ENCODE data around the gene GPX3. TPM values are rescaled to one million over a fixed set of nuclear protein-coding genes. Genes with fewer than 3 reads are reported as not detected.
A peak's percentile ranks its signal among the peaks of the same experiment; 100 is the strongest.

GPX3 gene
- total RNA-seq, 4 donors from 2014 or later = 399 to 695 (median 446) TPM

DNA sequence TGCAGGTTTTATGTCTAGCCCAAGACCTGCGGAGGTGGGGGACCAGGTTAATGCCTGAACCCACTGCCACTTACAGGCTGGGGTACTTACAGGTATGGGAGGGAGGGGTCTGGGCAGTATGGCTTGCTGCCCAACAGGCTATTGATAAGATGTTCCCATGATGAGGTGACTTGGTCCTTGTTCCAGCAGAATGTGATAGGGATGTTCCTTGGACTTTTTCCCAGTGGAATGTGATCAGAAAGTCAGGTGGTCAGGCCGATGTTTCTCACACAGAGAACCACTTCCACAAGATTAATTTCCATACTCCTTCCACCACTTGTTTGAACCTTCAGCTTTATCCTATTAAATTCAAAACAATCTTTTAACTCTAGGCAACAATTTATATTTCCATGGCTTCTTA is 27.0 kb upstream of the GPX3 start:
- intact Hi-C loops (cut with DNase I; ENCODE audit: low total_unique reads) = no loop called here
- TF ChIP-seq POLR2A (IDR thresholded peaks at IDR 0.05) (no peak), CTCF (IDR thresholded peaks at IDR 0.05) (no peak)
- 78 to 83% methylated on average over 2 of the region's 2 CpGs for WGBS, 2 donors
- DNase-seq (ENCODE audit: low spot score in 2 of 2) = peak in 1 of 2 donors; percentile 53
- no peak overlapping the region for H3K4me3 ChIP-seq (ENCODE audit: low read depth, poor library complexity, severe bottlenecking)

DNA sequence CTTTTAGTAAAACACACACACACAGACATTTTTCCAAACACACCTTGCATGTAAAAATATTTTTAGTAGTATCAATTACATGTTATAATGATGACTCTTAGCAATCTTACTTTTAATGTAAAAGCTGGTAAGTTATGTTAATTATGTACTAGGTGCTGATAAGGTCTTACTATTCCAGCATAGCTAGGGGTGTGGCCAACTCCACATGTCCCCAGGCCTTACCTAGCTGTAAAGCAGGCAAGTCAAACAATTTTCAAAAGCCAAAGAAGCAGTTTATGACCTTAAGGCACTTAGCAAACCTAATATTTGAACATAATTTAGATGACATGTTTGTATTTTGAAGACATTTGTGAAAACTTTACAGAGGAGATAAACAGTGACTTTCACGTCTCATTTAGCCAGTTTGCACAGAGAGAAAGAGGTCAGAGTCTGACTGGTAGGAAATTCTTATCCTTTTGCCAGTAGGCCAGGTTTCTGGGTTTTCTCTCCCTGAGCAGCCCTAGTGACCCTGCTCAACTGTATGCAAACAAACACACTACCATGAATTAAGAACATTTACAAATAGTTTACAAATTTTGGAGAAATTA is 26.5 kb upstream of the GPX3 start:
- intact Hi-C loops (cut with DNase I; ENCODE audit: low total_unique reads) = no loop called here
- no peak for DNase-seq (ENCODE audit: low spot score in 2 of 2)
- TF ChIP-seq CTCF (IDR thresholded peaks at IDR 0.05) (no peak), POLR2A (IDR thresholded peaks at IDR 0.05) (no peak)
- 52 to 58% methylated on average over 1 of the region's 1 CpG for WGBS, 2 donors
- no peak overlapping the region for H3K4me3 ChIP-seq (ENCODE audit: low read depth, poor library complexity, severe bottlenecking)

GRCh38 chr5:150999704-151000442 is 20.5 kb upstream of the GPX3 start:
- H3K4me3 ChIP-seq (ENCODE audit: low read depth, poor library complexity, severe bottlenecking) = no peak overlapping the region
- intact Hi-C loops (cut with DNase I; ENCODE audit: low total_unique reads) = loop anchor here (5.0 kb wide), 2 partner anchors 47 to 117 kb away; no protein-coding TSS in a partner anchor
- DNase-seq (ENCODE audit: low spot score in 2 of 2) = peak in 1 of 2 donors; percentile 85
- no peak for TF ChIP-seq POLR2A (IDR thresholded peaks at IDR 0.05)
- no peak for TF ChIP-seq CTCF (IDR thresholded peaks at IDR 0.05)
- WGBS, 2 donors = 31 to 44% methylated on average over 7 of the region's 7 CpGs

DNA sequence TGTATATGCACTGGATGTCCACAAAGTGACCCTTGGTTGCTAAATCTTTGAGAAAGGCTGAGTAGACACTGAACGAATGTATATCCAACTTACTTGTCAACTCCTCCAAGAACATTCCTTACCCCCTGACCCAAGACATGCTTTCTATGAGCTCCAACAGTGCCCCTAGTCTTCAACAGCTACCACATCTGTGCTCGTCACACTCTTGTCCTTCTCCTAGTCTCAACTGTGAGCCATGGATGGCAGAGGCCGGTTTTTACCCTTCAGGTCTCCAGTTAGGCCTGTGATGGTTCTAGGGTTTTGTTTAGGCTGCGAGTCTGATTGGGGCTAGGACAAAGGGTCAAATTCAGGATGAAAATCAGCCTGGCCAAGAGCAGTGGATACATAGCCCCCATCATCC is 19.0 kb upstream of the GPX3 start:
- no peak overlapping the region for H3K4me3 ChIP-seq (ENCODE audit: low read depth, poor library complexity, severe bottlenecking)
- peak in 1 of 2 donors; percentile 73 for DNase-seq (ENCODE audit: low spot score in 2 of 2)
- TF ChIP-seq POLR2A (IDR thresholded peaks at IDR 0.05) (no peak), CTCF (IDR thresholded peaks at IDR 0.05) (no peak)
- 95 to 98% methylated on average over 4 of the region's 4 CpGs for WGBS, 2 donors
- intact Hi-C loops (cut with DNase I; ENCODE audit: low total_unique reads) = loop anchor here (5.0 kb wide), 1 partner anchor 46 kb away; no protein-coding TSS in a partner anchor

DNA sequence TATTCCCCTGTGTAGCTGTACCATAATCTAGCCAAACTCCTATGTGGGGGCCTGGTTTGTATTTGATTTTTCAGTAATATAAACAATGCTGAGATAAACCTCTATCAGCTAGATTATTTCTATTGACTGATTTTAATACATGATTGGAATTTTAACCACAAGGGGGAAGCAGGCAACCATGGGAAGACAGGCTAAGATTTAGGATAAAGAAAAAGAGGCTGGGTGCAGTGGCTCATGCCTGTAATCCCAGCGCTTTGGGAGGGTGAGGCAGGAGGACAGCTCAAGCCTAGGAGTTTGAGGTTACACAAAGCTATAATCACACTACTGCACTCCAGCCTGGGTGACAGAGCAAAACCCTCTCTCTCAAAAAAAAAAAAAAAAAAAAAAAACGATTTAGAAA is 18.1 kb upstream of the GPX3 start:
- intact Hi-C loops (cut with DNase I; ENCODE audit: low total_unique reads) = loop anchor here (5.0 kb wide), 1 partner anchor 45 kb away; no protein-coding TSS in a partner anchor
- no peak overlapping the region for H3K4me3 ChIP-seq (ENCODE audit: low read depth, poor library complexity, severe bottlenecking)
- 20 to 27% methylated on average over 2 of the region's 2 CpGs for WGBS, 2 donors
- DNase-seq (ENCODE audit: low spot score in 2 of 2) = peak in 1 of 2 donors; percentile 74
- TF ChIP-seq CTCF (IDR thresholded peaks at IDR 0.05) (peak in 1 of 3 donors; percentile 39), POLR2A (IDR thresholded peaks at IDR 0.05) (no peak)
